GM21381 (cell line): Measurements from ENCODE around the gene TENM4.

Experiments used
- ATAC-seq: cut with Tn5 transposase; IDR thresholded peaks from one replicate; pipeline ENCODE4 v1.9.1; 2021; ENCODE audit warnings: mild to moderate bottlenecking, moderate library complexity; ENCODE audit not compliant: unreplicated experiment

TENM4 gene

GRCh38 chr11:79035881-79036280, 404.9 kb downstream of the TENM4 start:
- ATAC-seq: no peak

GRCh38 chr11:79033833-79034232, 407.0 kb downstream of the TENM4 start:
- no peak for ATAC-seq

- ATAC-seq: no peak
These were observed 410.4 kb downstream of the TENM4 start for GRCh38 chr11:79030448-79030847.

DNA sequence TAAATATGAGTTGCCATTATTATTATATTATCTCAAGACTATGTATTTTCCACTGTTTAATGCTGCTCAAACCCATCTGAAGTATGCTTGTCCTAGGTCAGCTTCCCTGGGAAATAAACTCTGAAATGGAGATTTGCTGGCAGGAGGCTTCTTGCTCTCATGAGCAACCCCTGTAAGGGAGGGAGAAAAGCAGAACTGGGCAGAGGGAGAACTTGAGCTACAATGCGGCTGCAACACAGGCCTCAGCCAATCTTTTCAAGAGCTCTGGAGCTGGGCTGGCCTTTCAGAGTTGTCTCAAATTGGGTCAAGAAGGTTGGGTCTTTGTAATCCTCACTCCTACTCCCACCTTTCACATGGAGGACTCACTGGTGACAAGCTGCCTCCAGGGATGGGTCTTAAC, 412.6 kb downstream of the TENM4 start:
- ATAC-seq: no peak

DNA sequence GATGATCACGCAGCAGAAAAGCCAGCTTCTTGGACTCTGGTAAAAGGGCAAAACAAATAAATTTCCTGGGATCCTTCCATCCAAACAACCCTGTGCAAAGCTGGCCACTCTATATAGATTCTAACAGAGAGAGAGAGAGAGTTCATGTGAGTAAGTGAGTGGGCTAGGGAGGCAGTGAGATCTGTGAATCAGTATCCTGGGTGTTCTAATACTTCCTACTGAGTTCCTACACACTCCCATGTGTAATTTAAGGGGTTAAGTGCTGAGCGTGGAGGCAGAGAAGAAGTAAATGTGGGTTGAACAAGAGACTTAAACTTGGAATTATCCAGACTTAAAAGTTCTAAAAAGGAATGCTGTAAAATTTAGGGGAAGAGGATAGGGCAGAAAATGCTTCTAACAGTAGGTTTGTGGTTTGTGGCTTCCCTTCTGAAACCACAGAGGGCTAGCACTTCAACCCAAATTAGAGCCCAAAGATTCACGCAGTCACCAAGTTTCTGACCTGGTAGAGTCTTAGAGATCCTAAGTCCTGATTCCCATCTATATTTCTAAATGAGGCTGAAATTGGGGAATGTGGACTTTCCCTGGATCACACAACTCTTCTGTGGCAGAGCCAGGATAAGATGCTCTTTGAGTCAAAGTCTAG, 413.9 kb downstream of the TENM4 start:
- ATAC-seq: no peak

GRCh38 chr11:79025622-79026021, 415.2 kb downstream of the TENM4 start:
- no peak for ATAC-seq

DNA sequence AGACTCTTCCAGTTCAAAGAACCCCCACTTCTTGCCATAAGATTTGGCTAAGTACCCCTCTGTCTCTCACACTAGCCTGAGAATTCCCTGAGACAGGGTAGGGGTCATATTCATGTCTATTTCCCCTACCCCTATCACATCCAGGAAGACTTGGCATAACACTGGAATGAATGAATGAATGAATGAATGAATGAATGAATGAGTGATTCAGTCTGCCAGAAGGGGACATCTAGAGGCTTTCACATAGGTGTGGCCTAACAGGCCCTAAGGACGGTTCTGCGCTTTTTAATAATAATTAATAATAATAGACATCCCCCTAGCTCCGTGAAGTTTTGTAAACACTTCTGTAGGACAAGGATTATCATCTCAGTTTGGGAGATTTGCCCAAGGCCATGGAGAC, 415.7 kb downstream of the TENM4 start:
- ATAC-seq: no peak

DNA sequence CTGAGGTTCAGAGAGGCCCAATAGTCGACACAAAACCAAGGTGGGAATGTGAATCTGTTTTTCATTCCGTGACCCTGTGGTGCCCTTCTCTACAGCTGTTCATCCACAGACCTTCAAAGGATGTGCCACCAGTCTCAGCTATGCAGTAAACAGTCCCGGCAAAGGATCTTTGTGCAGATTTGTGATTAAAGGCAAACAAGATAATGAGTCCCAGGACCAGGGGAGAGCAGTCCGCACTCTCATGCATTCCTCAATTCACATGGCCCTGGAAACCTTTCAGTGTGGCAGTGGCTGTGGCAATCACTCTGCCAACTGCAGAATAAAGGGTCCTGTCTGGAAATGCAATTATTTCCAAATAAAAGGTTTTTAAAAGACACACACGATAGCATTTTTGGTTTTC, 418.6 kb downstream of the TENM4 start:
- no peak for ATAC-seq

- ATAC-seq: no peak
These were observed 419.2 kb downstream of the TENM4 start for GRCh38 chr11:79021601-79022000.

DNA sequence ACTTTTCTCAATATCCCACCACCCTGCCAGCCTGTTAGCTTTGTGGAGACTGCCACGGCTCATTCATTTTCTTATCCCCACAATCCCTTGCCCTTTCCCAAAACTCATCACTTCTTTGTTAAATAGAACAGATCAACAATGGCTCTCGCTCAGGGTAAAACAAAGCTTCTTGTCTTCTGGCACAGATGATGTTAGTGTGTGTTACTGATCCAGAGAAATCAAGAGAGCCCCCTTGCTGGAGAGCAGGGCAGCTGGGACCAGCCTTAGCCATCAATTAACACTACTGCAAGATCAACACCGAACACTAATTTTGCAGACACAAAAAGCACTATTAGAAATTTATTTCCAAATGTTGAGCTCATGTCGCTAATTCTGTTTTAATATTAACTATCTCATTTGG, 420.9 kb downstream of the TENM4 start:
- ATAC-seq: no peak

GRCh38 chr11:79019277-79019676, 421.6 kb downstream of the TENM4 start:
- ATAC-seq: no peak

DNA sequence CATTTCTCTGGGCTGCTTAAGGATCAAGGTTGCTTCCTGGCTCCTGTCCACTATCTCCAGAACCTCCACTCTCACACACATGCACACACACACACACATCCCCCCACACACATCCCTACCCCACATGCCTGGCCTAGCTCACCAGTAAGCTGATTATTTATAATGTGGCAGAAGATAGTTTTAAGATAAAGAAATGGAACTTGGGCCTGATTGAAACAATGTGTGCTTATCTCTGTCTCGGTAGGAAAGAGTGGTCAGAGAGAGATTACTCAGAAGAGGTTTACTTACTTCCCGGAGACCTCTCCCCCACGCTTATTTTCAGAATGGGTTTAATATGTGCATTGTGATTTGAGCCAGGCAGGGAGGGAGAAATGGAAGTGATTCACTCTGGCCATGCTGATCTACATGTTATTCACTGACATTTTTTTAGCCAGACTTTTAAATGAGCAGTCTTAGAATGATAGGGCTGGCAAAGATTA, 422.4 kb downstream of the TENM4 start:
- no peak for ATAC-seq

DNA sequence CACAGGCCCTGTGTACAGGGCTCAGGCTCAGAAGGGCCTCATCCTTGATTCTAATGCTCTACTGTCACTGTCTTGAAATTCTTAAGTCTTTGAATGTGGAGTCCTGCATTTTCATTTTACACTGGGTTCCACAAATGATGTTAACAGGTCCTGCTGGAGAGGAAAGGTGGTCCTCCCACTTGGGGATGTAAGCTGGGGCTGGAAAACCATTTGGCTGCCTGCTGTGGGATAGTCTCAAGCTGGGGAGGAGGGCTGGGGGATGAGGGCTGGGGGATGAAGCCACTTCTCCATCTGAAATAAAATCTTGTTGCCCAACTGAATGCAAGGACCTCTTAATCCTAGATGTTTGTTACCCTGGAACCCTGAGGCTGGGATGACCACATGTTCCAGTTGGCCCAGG, 423.0 kb downstream of the TENM4 start:
- no peak for ATAC-seq

GRCh38 chr11:79013509-79013908, 427.3 kb downstream of the TENM4 start:
- no peak for ATAC-seq

DNA sequence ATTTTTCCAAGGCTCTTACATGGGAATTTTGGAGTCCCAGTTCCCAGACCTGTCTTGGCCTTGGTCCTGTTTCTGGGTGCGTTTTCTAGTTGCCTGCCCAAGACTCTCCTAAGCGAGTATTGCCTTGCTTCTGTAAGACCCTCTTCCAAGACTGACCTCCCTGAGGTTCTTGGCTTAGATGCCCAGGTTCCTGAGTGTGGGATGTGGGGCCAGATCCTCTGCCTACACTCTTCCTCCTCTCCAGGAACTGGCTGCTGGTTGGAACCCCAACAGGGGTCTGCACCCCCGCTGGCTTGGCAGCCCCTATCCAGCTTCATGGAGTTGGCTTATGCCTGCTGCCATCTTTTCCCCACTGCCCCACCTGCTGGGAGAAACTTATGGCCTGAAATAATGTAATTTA, 429.5 kb downstream of the TENM4 start:
- ATAC-seq: no peak

DNA sequence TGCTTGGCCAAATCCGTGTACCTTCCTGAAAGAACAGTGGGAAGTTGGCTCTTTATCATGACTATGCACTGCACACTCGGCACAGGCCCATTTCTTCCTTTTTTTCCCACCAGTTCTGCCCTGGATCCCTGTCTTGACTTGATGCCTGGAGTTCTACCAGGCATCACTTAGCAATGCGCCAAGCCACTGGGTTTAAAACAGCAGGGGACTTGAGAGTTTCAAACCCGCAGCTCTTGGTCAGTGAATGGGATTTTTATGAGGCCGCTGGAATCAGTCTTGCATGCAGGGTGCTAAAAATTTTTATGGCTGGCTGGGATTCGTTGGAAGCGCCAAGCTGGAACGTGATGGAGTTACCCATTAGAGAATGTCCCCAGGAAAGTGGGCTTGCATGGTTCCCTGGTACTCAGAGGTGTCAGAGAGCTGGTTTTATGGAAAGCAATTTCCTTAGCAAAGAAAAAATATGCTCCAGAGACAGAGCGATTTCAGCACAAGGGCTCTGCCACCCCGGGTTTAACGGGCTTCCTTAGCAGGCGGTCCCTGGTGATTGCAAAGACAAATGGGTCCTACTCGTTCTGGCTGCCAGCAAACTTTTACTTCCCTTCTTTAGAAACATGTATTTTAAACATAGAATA, 432.9 kb downstream of the TENM4 start:
- ATAC-seq: no peak

DNA sequence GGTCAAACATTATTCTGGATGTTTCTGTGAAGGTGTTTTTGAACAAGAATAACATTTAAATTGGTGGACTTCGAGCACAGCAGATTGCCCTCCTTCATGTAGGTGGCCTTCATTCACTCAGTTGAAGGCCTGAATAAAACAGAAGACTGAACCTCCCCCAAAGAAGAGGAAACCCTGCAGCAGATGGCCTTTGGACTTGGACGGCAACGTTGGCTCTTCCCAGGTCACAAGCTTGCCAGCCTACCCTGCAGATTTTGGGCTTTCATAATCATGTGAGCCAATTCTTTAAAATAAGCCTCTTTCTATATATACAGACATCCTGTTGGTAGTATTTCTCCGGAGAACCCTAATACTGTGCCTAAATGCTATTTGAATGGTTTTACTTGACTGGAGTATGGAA, 434.0 kb downstream of the TENM4 start:
- ATAC-seq: no peak

- no peak for ATAC-seq
These were observed 444.8 kb downstream of the TENM4 start for GRCh38 chr11:78996007-78996406.

DNA sequence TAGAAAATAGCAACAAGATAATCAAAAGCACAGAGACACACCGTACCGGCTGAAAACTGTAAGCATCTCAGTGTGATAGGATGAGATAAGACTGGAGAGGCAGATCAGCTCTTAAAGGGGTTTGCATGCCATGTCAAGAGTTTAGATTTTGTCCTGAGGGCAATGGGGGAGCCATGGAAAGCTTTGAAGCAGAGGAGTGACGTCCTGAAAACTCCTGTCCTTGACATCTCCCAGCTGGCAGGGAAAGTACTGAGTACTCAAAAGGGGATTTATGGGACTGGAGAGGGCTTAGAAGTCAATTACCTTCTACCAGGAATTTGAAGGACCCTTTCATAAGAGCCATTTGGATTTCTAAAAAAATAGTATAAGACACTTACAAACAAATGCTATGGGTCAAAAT, 445.7 kb downstream of the TENM4 start:
- ATAC-seq: no peak

DNA sequence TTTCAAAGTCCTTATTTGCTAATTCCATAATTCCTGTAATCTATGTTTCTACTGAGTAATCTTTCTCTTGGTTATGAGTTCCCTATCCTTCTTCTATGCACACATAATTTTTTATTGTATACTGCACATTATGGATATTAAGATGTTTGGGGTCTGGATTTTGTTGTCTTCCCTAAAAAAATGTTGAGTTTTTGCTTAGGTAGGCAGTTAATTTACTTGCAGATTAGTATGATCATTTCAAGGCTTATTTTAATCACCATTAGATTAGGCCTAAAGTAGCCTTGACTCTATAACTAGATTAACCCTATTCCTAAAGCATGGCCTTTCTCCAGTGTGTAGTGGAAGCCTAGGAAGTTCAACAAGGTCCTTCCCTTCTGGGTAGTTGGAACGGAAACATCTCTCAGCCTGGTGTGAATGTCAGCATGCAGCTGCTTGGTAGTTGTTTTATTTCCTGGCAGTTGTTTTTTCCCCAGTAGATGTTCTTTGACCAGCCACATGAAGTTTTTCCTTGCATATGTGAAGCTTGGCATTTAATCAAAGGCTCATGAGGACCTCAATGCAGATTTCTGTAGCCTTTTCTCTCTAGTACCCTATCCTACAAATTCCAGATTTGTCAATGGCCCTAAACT, 446.9 kb downstream of the TENM4 start:
- no peak for ATAC-seq

GRCh38 chr11:78991681-78992080, 449.1 kb downstream of the TENM4 start:
- ATAC-seq: no peak

GRCh38 chr11:78990261-78990660, 450.6 kb downstream of the TENM4 start:
- ATAC-seq: no peak
